GM21825 (cell line): ENCODE data around the gene BSPRY.
"Not testable (repeated sequence)": the region's sequence is repeated elsewhere in the genome, so short reads cannot be mapped to it uniquely, and the experiment has no call there.

Experiments used
- ATAC-seq: cut with Tn5 transposase; IDR thresholded peaks from one replicate; pipeline ENCODE4 v1.9.1; 2021; ENCODE audit warnings: mild to moderate bottlenecking, moderate library complexity; ENCODE audit not compliant: unreplicated experiment

BSPRY gene

DNA sequence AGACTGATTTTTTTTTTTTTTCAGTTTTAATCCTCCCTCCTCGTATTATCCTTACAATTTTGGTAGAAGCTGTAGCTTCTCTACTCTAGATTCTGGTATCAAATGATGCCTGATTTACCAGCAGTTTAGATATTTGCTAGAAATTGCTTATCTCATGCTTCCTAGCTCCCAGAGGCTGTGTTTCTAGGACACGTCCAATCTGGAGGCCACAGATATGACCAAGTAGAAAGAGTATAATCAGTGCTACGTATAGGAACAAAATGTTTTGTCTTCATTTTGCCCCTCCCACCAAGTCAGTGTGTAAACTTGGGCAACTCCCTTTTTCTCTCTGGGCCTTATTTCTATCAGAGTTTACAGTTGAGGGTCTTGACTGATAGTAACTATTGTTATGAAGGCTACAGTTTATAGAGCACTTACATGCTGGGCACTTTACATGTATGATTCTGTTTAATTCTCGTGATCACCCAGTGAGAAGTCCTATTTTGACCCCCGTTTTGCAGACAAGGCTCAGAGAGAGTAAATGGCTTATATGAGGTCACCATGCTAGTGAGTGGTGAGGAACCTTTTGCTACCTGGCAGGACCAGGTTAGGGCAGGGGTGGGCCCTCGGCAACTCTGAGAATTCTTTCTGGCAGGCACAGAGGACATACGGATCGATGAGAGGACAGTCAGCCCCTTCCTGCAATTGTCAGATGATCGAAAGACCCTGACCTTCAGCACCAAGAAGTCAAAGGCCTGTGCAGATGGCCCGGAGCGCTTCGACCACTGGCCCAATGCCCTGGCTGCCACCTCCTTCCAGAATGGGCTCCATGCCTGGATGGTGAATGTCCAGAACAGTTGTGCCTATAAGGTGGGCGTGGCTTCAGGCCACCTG lies 19.9 kb downstream of the BSPRY start:
- ATAC-seq = no peak

- no peak for ATAC-seq
Measured at GRCh38 chr9:113369855-113370140, 20.5 kb downstream of the BSPRY start.

- ATAC-seq = no peak
Measured at GRCh38 chr9:113370806-113371325, 21.5 kb downstream of the BSPRY start.

DNA sequence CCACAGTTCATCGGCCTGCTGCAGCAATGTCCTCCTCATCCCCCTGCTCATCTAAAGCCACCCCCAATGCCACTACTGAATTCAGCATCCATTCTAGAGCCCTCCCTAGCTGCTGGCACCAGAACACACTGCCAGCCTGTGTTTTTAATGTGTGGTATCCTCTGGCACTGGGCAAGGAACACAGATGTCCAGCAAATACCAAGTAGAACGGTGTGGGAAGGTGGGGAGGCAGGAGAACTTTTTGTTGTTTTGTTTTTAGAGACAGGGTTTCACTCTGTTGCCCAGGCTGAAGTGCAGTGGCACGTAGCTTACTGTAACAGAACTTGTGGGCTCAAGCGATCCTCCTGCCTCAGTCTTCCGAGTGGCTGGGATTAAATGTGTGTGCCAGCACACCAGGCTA lies 22.7 kb downstream of the BSPRY start:
- ATAC-seq = no peak

- ATAC-seq = no peak
Measured at GRCh38 chr9:113373256-113373655, 23.9 kb downstream of the BSPRY start.

DNA sequence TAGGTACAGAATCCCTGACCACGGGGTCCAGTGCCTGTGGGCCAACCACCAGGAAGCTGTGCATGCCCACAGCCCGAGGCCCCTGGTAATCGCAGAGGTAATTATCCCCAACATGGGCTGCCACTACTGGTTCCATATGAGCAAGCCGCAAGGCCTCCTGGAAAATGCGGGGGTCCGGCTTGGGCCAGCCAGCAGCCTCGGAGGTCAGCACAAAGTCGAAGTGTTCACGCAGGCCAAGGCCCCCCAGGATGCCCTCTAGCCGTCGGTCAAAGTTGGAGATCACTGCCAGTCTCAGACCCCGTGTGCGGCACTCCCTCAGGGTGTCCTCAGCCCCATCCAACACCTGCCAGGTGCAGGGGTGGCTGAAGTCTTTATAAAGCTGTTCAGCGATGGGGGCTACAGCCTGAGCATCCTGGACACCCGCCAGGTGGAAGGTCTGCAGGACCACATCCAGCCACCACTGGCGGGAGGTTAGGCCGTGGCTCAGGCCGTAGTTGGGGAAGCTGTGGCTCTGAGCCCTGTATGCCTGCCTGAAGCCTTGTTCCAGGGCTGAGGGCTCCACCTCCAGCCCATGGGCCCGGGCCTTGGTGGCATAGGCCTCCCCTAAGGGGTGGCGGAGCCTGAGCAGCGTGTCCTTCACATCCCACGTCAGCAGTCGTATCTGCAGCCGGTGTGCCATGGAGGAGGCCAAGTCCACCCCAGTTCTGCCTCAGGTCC lies 24.5 kb downstream of the BSPRY start:
- no peak for ATAC-seq

DNA sequence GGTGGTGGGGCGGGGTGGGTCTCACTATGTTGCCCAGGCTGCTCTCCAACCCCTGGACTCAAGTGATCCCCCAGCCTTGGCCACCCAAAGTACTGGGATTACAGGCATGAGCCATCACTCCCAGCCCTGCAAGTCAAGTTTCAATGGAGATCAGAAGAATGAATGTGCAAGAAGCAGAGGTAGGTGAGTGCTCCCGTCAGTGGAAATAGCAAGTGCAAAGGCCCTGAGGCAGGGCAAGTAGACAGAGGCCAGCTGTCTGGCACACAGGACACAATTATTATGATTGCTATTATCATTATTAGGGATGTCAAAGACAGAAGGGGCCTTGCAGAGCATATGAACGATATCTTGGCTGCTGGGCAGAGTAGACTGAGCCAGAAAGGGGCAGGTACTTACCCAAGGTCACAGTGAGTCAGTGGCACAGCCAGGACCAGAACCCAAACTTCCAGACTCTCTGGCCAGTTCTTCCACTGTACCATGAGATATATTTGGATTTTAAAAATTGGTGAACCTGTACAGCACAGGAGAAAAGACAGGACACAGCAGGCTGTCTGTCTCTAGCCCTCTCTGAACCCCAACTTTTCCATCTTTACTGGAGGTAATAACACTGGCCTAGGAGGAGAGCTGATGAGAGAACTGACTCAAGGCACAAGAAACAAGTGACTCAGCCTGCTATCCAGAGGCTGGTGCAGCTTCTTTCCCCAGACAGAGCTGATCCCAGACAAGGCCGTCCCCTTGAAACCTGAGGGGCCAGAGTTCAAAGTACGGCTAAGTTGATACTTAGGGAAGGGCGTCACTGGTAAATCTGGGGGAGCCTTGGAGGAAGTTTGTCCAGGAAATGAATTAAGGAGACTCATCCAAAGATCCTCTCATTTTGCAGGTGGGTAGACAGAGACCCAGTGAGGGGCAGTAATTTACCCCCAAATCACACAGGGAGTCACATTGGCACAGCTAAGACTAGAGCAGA lies 26.0 kb downstream of the BSPRY start:
- no peak for ATAC-seq

- peak; percentile 63 for ATAC-seq
Measured at GRCh38 chr9:113376634-113377567, 27.6 kb downstream of the BSPRY start, which contains the start of gene HDHD3. HDHD3 (minus strand) TSS chr9:113376986; CDS start chr9:113374354, 2,632 bp downstream.

GRCh38 chr9:113379094-113379828 lies 29.9 kb downstream of the BSPRY start:
- not testable (repeated sequence) for ATAC-seq

- not testable (repeated sequence) for ATAC-seq
Measured at GRCh38 chr9:113379829-113380210, 30.5 kb downstream of the BSPRY start.

DNA sequence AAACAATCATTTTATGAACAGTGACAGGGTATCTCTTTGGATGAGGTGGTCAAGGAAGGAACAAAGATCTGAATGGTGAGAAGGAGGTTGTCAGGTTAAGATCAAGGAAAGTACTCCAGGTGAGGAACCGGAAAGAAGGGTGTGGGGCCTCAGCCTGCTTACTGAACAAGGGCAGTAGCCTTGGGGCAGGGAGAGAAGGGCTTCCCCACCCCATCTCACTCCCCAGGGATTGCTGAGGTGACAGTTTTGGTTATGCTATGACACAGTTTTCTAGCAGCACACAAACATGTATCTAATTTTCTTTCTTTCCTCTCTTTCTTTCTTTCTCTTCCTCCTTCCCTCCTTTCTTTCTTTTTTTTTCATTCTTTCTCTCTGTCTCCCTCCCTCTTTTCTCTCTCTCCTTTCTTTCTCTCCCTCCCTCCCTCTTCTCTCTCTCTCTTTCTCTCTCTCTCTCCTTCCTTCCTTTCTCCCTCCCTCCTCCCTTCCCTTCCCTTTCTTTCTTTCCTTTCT lies 31.6 kb downstream of the BSPRY start:
- peak; percentile 71 for ATAC-seq

DNA sequence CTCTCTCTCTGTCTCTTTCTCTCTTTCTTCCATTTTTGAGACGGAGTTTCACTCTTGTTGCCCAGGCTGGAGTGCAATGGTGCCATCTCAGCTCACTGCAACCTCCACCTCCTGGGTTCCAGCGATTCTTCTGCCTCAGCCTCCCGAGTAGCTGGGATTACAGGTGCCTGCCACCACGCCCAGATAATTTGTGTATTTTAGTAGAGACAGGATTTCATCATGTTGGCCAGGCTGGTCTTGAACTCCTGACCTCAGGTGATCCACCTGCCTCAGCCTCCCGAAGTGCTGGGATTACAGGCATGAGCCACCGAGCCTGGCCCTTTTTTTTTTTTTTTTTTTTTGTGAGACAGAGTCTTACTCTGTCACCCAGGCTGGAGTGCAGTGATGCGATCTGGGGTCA lies 32.1 kb downstream of the BSPRY start:
- ATAC-seq = not testable (repeated sequence)

- no peak for ATAC-seq
Measured at GRCh38 chr9:113381909-113382411, 32.6 kb downstream of the BSPRY start.

GRCh38 chr9:113386571-113387393 lies 37.4 kb downstream of the BSPRY start:
- no peak for ATAC-seq

- ATAC-seq = no peak
Measured at GRCh38 chr9:113387560-113388230, 38.4 kb downstream of the BSPRY start.

DNA sequence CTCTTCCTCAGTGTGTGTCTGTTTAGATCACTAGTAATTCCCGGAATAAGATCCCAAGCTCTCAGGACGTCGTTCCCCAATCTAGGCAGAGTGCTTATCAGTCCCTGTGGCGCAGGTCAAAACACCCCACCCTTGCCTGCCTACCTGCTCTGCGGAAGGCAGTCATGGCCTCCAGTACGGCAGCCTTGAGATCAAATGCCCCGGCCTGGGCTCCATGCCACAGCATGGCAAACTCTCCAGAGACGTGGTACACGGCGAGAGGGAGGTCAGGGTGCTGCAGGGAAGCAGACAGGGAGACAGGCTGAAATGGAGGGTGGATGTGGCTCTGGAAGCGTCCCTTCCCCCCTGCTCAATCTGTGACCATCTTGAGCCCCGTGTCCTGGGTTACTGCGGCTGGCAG lies 39.5 kb downstream of the BSPRY start:
- ATAC-seq = no peak

DNA sequence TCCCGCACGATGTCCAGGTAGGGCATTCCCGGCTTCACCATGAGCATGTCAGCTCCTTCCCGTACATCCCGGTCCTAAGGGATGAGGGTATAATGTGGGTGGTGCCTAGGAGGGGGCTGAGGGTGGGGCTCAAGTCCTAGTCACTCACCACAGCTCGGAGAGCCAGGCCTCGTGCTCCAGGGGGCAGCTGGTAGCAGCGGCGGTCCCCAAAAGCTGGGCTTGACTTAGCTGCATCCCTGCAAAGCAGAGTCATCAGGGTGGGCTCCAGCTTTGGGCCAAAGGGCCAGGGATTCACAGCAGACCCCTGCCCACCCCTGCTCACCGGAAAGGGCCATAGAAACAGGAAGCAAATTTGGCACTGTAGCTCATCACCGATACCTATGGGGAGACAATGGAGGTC lies 40.1 kb downstream of the BSPRY start:
- ATAC-seq = no peak
